Neural cell (in vitro differentiated cells): ENCODE results near the gene EIF1B. TPM values are rescaled to one million over a fixed set of nuclear protein-coding genes. Genes with fewer than 3 reads are reported as not detected.

Experiments used
- H2AFZ ChIP-seq: fragments of 200-600, 300-800 bp; sonication (generic), shearing (Covaris generic); 2 replicates; pipeline ENCODE4 v1.6.0; 2014; ENCODE audit warnings: low read depth, mild to moderate bottlenecking, antibody characterized with exemption, low read length, moderate library complexity
- H3F3A ChIP-seq: fragments of 200-600 bp; shearing (Covaris generic); 2 replicates; pipeline ENCODE4 v1.6.1; 2016; ENCODE audit warnings: mild to moderate bottlenecking, moderate library complexity, mixed read lengths, antibody characterized with exemption, low read length; ENCODE audit not compliant: insufficient read depth, poor library complexity, severe bottlenecking
- H3K27ac ChIP-seq: fragments of 200-600, 300-800 bp; sonication (generic), shearing (Covaris generic); 2 replicates; pipeline ENCODE4 v1.5.1; 2014; ENCODE audit warnings: mild to moderate bottlenecking, low read length, moderate library complexity
- H3K27me3 ChIP-seq: fragments of 300-800, 200-600 bp; sonication (generic), shearing (Covaris generic); 2 replicates; pipeline ENCODE4 v1.6.0; 2014; ENCODE audit warnings: mild to moderate bottlenecking, low read depth, low read length, moderate library complexity; ENCODE audit not compliant: insufficient read depth
- H3K36me3 ChIP-seq: fragments of 300-800, 200-600 bp; sonication (generic), shearing (Covaris generic); 2 replicates; pipeline ENCODE4 v1.5.1; 2014; ENCODE audit warnings: mild to moderate bottlenecking, antibody characterized with exemption, low read length, moderate library complexity; ENCODE audit not compliant: insufficient read depth
- H3K4me2 ChIP-seq: fragments of 300-800, 200-600 bp; sonication (generic), shearing (Covaris generic); 2 replicates; pipeline ENCODE4 v1.6.0; 2014; ENCODE audit warnings: mild to moderate bottlenecking, low read length
- H3K4me3 ChIP-seq: fragments of 300-800, 200-600 bp; sonication (generic), shearing (Covaris generic); 2 replicates; pipeline ENCODE4 v1.5.1; 2014; ENCODE audit warnings: mild to moderate bottlenecking, low read length, moderate library complexity
- H3K79me2 ChIP-seq: fragments of 200-600 bp; shearing (Covaris generic); replicated peaks from 2 replicates; pipeline ENCODE4 v1.6.0; 2014; ENCODE audit warnings: mild to moderate bottlenecking, low read length, moderate library complexity; ENCODE audit not compliant: insufficient read depth
- H3K9ac ChIP-seq: fragments of 300-800, 200-600 bp; sonication (generic), shearing (Covaris generic); 2 replicates; pipeline ENCODE4 v1.6.1; 2016; ENCODE audit warnings: mild to moderate bottlenecking, low read length, mixed read lengths
- H3K9me2 ChIP-seq: fragments of 200-600 bp; shearing (Covaris generic); 2 replicates; pipeline ENCODE4 v1.6.1; 2016; ENCODE audit warnings: mild to moderate bottlenecking, low read length, mixed read lengths; ENCODE audit not compliant: insufficient read depth
- H3K9me3 ChIP-seq: fragments of 200-600, 300-800 bp; sonication (generic), shearing (Covaris generic); 2 replicates; pipeline ENCODE4 v1.6.1; 2016; ENCODE audit warnings: mild to moderate bottlenecking, mixed run types, low read length, moderate library complexity, mixed read lengths
- H4K20me1 ChIP-seq: fragments of 200-600 bp; shearing (Covaris generic); 2 replicates; pipeline ENCODE4 v1.6.1; 2016; ENCODE audit warnings: mild to moderate bottlenecking, mixed run types; ENCODE audit not compliant: insufficient read depth
- EP300 ChIP-seq: fragments of 450-650 bp; conservative IDR thresholded peaks from 2 replicates; pipeline ENCODE4 v1.6.1; 2014; ENCODE audit warnings: antibody characterized with exemption, mild to moderate bottlenecking, moderate library complexity; ENCODE audit not compliant: poor library complexity, severe bottlenecking
- EZH2 ChIP-seq: fragments of 200-600, 300-800 bp; shearing (Covaris generic), sonication (generic); IDR thresholded peaks from 2 replicates; pipeline ENCODE4 v1.6.1; 2014; ENCODE audit warnings: antibody characterized with exemption, low read length, borderline replicate concordance, mild to moderate bottlenecking; ENCODE audit not compliant: insufficient read depth, poor library complexity, severe bottlenecking
- MXI1 ChIP-seq: fragments of 450-650 bp; conservative IDR thresholded peaks from 2 replicates; pipeline ENCODE4 v1.6.1; 2014; ENCODE audit warnings: antibody characterized with exemption, mild to moderate bottlenecking; ENCODE audit not compliant: poor library complexity, severe bottlenecking
- POLR2AphosphoS5 ChIP-seq: IDR thresholded peaks from 2 replicates; pipeline ENCODE4 v1.6.1; 2012
- RAD21 ChIP-seq: fragments of 450-650 bp; conservative IDR thresholded peaks from 2 replicates; pipeline ENCODE4 v1.6.1; 2014; ENCODE audit warnings: antibody characterized with exemption, mild to moderate bottlenecking, moderate library complexity
- REST ChIP-seq: IDR thresholded peaks from 2 replicates; pipeline ENCODE4 v1.6.1; 2012; ENCODE audit warnings: borderline replicate concordance
- TAF1 ChIP-seq: IDR thresholded peaks from 2 replicates; pipeline ENCODE4 v1.6.1; 2012; ENCODE audit warnings: low read depth
- polyA plus RNA-seq: library from polyadenylated mRNA; depleted of rRNA; stranded (reverse); fragments of >200 nt; gene quantifications from 2 replicates; pipeline ENCODE4 v1.2.3, GENCODE V29; 2014

Gene EIF1B
- polyA plus RNA-seq, 1 donor from 2014 or later: 88.0 TPM

- Histone ChIP-seq H3K4me2 (no peak overlapping the region), H3K36me3 (no peaks in the 10 kb centered on the region), H3K9ac (no peak overlapping the region), H2AFZ (no peak overlapping the region), H3K79me2 (no peaks in the 10 kb centered on the region), H3K27me3 (no peaks in the 10 kb centered on the region), H3K4me3 (no peak overlapping the region), H3K9me3 (no peaks in the 10 kb centered on the region), H3K9me2 (no peaks in the 10 kb centered on the region), H3F3A (no peaks in the 10 kb centered on the region), H3K27ac (no peak overlapping the region), H4K20me1 (no peaks in the 10 kb centered on the region)
- no peak for TF ChIP-seq MXI1
- no peak for TF ChIP-seq REST
- TF ChIP-seq POLR2AphosphoS5: no peak
- no peak for TF ChIP-seq EP300
- no peak for TF ChIP-seq EZH2
- no peak for TF ChIP-seq TAF1
- TF ChIP-seq RAD21: no peak
Measured at GRCh38 chr3:40358454-40358853, 48.9 kb downstream of the EIF1B start.

Other genes starting within 250 kb of the EIF1B start
- 2.8 and 3.1 TPM in 2 replicates for gene ENTPD3, start 77.5 kb downstream of the EIF1B start, polyA plus RNA-seq
- 273 and 288 TPM in 2 replicates for gene RPL14, start 147.6 kb downstream of the EIF1B start, polyA plus RNA-seq
- gene ZNF619, start 167.4 kb downstream of the EIF1B start, polyA plus RNA-seq: 0.33 and 0.78 TPM in 2 replicates
- 20.2 and 31.0 TPM in 2 replicates for gene ZNF620, start 196.3 kb downstream of the EIF1B start, polyA plus RNA-seq
- gene ZNF621, start 215.3 kb downstream of the EIF1B start, polyA plus RNA-seq: 8.0 and 8.1 TPM in 2 replicates